Adrenal gland (tissue), 19 donors: ENCODE results near the gene PGBD2. TPM values are rescaled to one million over a fixed set of nuclear protein-coding genes. Genes with fewer than 3 reads are reported as not detected.

Source experiments
- DNase-seq, 7 donors: peaks; one replicate each; pipeline ENCODE4 v3.0.0-alpha.2; 2019 to 2020
- H3K27ac ChIP-seq, 5 donors: fragments of 200-600 bp; sonication (generic) in 4 of 5; 1 replicate in 3 of 5; 2 replicates in 2 of 5; pipeline versions ENCODE4 v1.5.1 to v1.8.0; 2016 to 2020; ENCODE audit warnings: mild to moderate bottlenecking in 1 of 5
- H3K27me3 ChIP-seq: fragments of 200-600 bp; 2 replicates; pipeline ENCODE4 v1.8.0; 2021
- H3K36me3 ChIP-seq, 2 donors: fragments of 200-600 bp; replicated peaks in 1 of 2; 1 replicate in 1 of 2; 2 replicates in 1 of 2; pipeline versions ENCODE4 v1.5.1 to v1.8.0; 2018 to 2022
- H3K4me1 ChIP-seq, 2 donors: fragments of 200-600 bp; replicated peaks in 1 of 2; 1 replicate in 1 of 2; 2 replicates in 1 of 2; pipeline versions ENCODE4 v1.5.1 to v1.8.0; 2018 to 2021
- H3K4me3 ChIP-seq, 4 donors: fragments of 200-600 bp; sonication (generic) in 3 of 4; one replicate each; pipeline ENCODE4 v1.5.1; 2016 to 2018
- H3K9me3 ChIP-seq, 3 donors: fragments of 200-600 bp; sonication (generic) in 1 of 3; replicated peaks in 1 of 3; 1 replicate in 2 of 3; 2 replicates in 1 of 3; pipeline versions ENCODE4 v1.5.1 to v1.8.0; 2016 to 2021
- CTCF ChIP-seq, 6 experiments: fragments of 450-650 bp in 4 of 6; fragments of 200-600 bp in 2 of 6; sonication (generic) in 1 of 6; IDR thresholded peaks; 1 replicate in 5 of 6; 2 replicates in 1 of 6; pipeline versions ENCODE4 v1.5.1 to v1.8.0; 2016 to 2021; ENCODE audit warnings: antibody characterized with exemption in 6 of 6, mild to moderate bottlenecking in 2 of 6, moderate library complexity in 1 of 6
- POLR2A ChIP-seq, 2 donors: fragments of 450-650 bp; IDR thresholded peaks; one replicate each; pipeline ENCODE4 v1.6.1; 2017; ENCODE audit warnings: antibody characterized with exemption in 2 of 2, mild to moderate bottlenecking in 2 of 2, moderate library complexity in 1 of 2
- WGBS, 4 donors: extraction: QIAGEN DNeasy Blood & Tissue Kit in 2 of 4; methylation state at CpG; one replicate each; pipeline versions ENCODE4 v1.1.5 to v1.1.7; 2013 to 2017; 5-methylcytosine and 5-hydroxymethylcytosine counted together
- intact Hi-C, 2 donors: fragments of 100-400 bp; cut with DNase I; formaldehyde crosslinking; loops; one replicate each; pipeline versions ENCODE4 v1.14.1 to v1.15.0; 2022 to 2023
- long read RNA-seq, 10 donors: library from polyadenylated mRNA in 3 of 10; unstranded in 2 of 10; stranded (forward) in 1 of 10; transcript quantifications; one replicate each; pipeline ENCODE4 v2.0.0 and lab custom pipeline, GENCODE V29; 2021 to 2026
- polyA plus RNA-seq, 3 donors: library from polyadenylated mRNA; stranded (reverse); fragments of 200-250 nt in 2 of 3; fragments of 350-450 nt in 1 of 3; fragmentation: Illumina TruSeq in 1 of 3; extraction: RNeasy Lipid Tissue Mini Kit (QIAGEN cat#74804) in 1 of 3; gene quantifications; one replicate each; pipeline ENCODE4 v1.2.3, GENCODE V29; 2013 to 2014
- total RNA-seq, 9 donors: library from RNA; depleted of rRNA in 4 of 9; stranded (reverse); fragments of >200 nt in 4 of 9; fragments of 120-200 nt in 1 of 9; fragmentation: NEBNext Ultra II Directional in 1 of 9; extraction: Animal tissue kit (Norgen Biotek cat#: 25700) in 1 of 9; gene quantifications; one replicate each; pipeline versions ENCODE4 v1.1.0 to v1.2.4, GENCODE V29; 2013 to 2023
- donor health status: healthy with polysubstance abuse.
- donor health status: Bipolar disorder and iron deficiency.
- donor health status: DM: yes; HTN: yes; CAD: no.
- donor health status: DM: no; HTN: no; CAD: no.
- donor health status: DM: no; HTN: no; CAD: no.
- donor health status: DM: yes; HTN: yes; CAD: no.

PGBD2 gene
- total RNA-seq: 1 to 10 TPM; 1.6 to 9.2 (median 4.6) TPM
- polyA plus RNA-seq: 1 to 10 TPM; 4.5 to 7.2 (median 7.2) TPM
- long read RNA-seq, donor 1, partial matches to known transcripts: 0 of 3 reads
- long read RNA-seq, donor 1, other reads (novel, unspliced or antisense): 0 of 3 reads
- long read RNA-seq, donor 2: 0 reads
- long read RNA-seq, donor 3, partial matches to known transcripts: 0 of 1 reads
- long read RNA-seq, donor 3, other reads (novel, unspliced or antisense): 0 of 1 reads
- long read RNA-seq, donor 4, partial matches to known transcripts: 0 of 3 reads
- long read RNA-seq, donor 4, other reads (novel, unspliced or antisense): 1 of 3 reads
- long read RNA-seq, donor 5, transcript PGBD2-201 (3 exons, 2,136 nt): major isoform, 10 of 15 reads
- long read RNA-seq, donor 5, partial matches to known transcripts: 0 of 15 reads
- long read RNA-seq, donor 5, other reads (novel, unspliced or antisense): 2 of 15 reads
- long read RNA-seq, donor 6, partial matches to known transcripts: 1 of 3 reads
- long read RNA-seq, donor 6, other reads (novel, unspliced or antisense): 0 of 3 reads
- long read RNA-seq, donor 7: 0 reads
- long read RNA-seq, donor 8, partial matches to known transcripts: 0 of 4 reads
- long read RNA-seq, donor 8, other reads (novel, unspliced or antisense): 0 of 4 reads
- long read RNA-seq, donor 9, partial matches to known transcripts: 0 of 2 reads
- long read RNA-seq, donor 9, other reads (novel, unspliced or antisense): 0 of 2 reads
- long read RNA-seq, donor 10, partial matches to known transcripts: 0 of 2 reads
- long read RNA-seq, donor 10, other reads (novel, unspliced or antisense): 0 of 2 reads

GRCh38 chr1:248906009-248906752 is at the start of gene PGBD2:
PGBD2 (plus strand) TSS chr1:248906235; CDS start chr1:248913863, 7,628 bp downstream.
- intact Hi-C loops: no loop called here
- 0 to 1% (median 0%) methylated on average over 6 to 80 of the region's 80 CpGs for WGBS, 4 donors

GRCh38 chr1:248857201-248857600 is 48.8 kb upstream of the PGBD2 start:
- intact Hi-C loops: no loop called here
- no peak overlapping the region for H3K27ac ChIP-seq
- DNase-seq: peak in 2 of 7 donors; percentile 13 to 52
- H3K4me1 ChIP-seq: peaks cover 15 to 17% of the 10 kb centered on the region in 2 donors
- H3K27me3 ChIP-seq: no peaks in the 10 kb centered on the region
- WGBS, 4 donors: 83 to 94% (median 91%) methylated on average over 3 to 7 of the region's 7 CpGs
- H3K4me3 ChIP-seq: no peak overlapping the region
- no peak for TF ChIP-seq CTCF (IDR thresholded peaks at IDR 0.05)
- TF ChIP-seq POLR2A (IDR thresholded peaks at IDR 0.05): no peak
- H3K36me3 ChIP-seq: peaks cover 0 to 9% of the 10 kb centered on the region in 2 donors
- H3K9me3 ChIP-seq: no peaks in the 10 kb centered on the region

More at GRCh38 chr1:248906009-248906752, at the start of gene PGBD2:
- no peaks in the 10 kb centered on the region for H3K27me3 ChIP-seq
- H3K27ac ChIP-seq: peak within 1 kb of the TSS; percentile 62 to 98 (median 86)
- H3K4me1 ChIP-seq: peaks cover 3 to 9% of the 10 kb centered on the region in 2 donors
- DNase-seq: peak; percentile 89 to 96 (median 94)
- H3K36me3 ChIP-seq: no peaks in the 10 kb centered on the region
- peak within 1 kb of the TSS in 3 of 4 donors; percentile 44 to 83 (median 54) for H3K4me3 ChIP-seq
- peak; percentile 79 to 89 for TF ChIP-seq POLR2A (IDR thresholded peaks at IDR 0.05)
- peak; percentile 53 to 81 (median 68) for TF ChIP-seq CTCF (IDR thresholded peaks at IDR 0.05)
- H3K9me3 ChIP-seq: no peaks in the 10 kb centered on the region

- Histone ChIP-seq H3K4me1 (peaks cover 15 to 17% of the 10 kb centered on the region in 2 donors), H3K9me3 (no peaks in the 10 kb centered on the region), H3K27ac (peak overlapping the region in 2 of 5 donors; percentile 93 to 94), H3K36me3 (peaks cover 0 to 9% of the 10 kb centered on the region in 2 donors), H3K27me3 (no peaks in the 10 kb centered on the region), H3K4me3 (peak overlapping the region in 2 of 4 donors; percentile 29 to 68)
- TF ChIP-seq POLR2A (IDR thresholded peaks at IDR 0.05) (no peak), CTCF (IDR thresholded peaks at IDR 0.05) (no peak)
- intact Hi-C loops: no loop called here
- no peak for DNase-seq
- 26 to 36% (median 30%) methylated on average over 4 of the region's 4 CpGs; no CpG with 5 or more reads in 1 of the 4 donors for WGBS, 4 donors
Observed at GRCh38 chr1:248857749-248858095, 48.3 kb upstream of the PGBD2 start.
